ENCODE measurements around the gene GNL3. TPM values are rescaled to one million over a fixed set of nuclear protein-coding genes. Genes with fewer than 3 reads are reported as not detected.

Gene GNL3
- total and polyA plus RNA-seq, 2 donors (not counting 3 experiments of a cell fraction or from before 2014, with no cell fraction given), result 27.8 to 109 TPM

GRCh38 chr3:52688266-52688665 is 2.4 kb downstream of the GNL3 start:
- POLR2A ChIA-PET, result no interaction called here
- Histone ChIP-seq H3K9me3 (replicated peaks; ENCODE audit: control insufficient read depth, insufficient read depth, low read length) (no peaks in the 10 kb centered on the region), H3K27me3 (ENCODE audit: control insufficient read depth in 2 of 2, insufficient read depth in 2 of 2, low read length in 2 of 2) (no peaks in the 10 kb centered on the region), H3K36me3 (ENCODE audit: control insufficient read depth in 2 of 2, extremely low read depth in 1 of 2, insufficient read depth in 2 of 2, low read length in 2 of 2) (peaks cover 35 to 41% of the 10 kb centered on the region in 2 experiments), H3K27ac (ENCODE audit: insufficient read depth, low read depth, low read length) (no peak overlapping the region), H3K4me2 (ENCODE audit: insufficient read depth, low read length) (no peak overlapping the region), H3K9ac (replicated peaks; ENCODE audit: extremely low read depth, insufficient read depth, low read length) (no peak overlapping the region), H4K20me1 (replicated peaks; ENCODE audit: control insufficient read depth, extremely low read depth, insufficient read depth, low read length) (peaks cover 2% of the 10 kb centered on the region), H3K9me1 (replicated peaks; ENCODE audit: control insufficient read depth, extremely low read depth, insufficient read depth, low read length) (no peaks in the 10 kb centered on the region), H3K4me1 (ENCODE audit: control insufficient read depth, extremely low read depth, insufficient read depth, low read length) (peaks cover 18% of the 10 kb centered on the region), H3K79me2 (ENCODE audit: control insufficient read depth, insufficient read depth, low read length) (peaks cover 71% of the 10 kb centered on the region), H2AFZ (ENCODE audit: low read depth, low read length) (no peak overlapping the region), H3K4me3 (replicated peaks in 1 of 3; ENCODE audit: insufficient read depth in 1 of 3, low read depth in 1 of 3, low read length in 3 of 3) (no peak overlapping the region)
- intact Hi-C loops (cut with micrococcal nuclease), result loop anchor here (10.0 kb wide), 1 partner anchor 213 kb away; no protein-coding TSS in a partner anchor
- no peak for DNase-seq (ENCODE audit: low read depth, low spot score)
- dilution Hi-C loops (cut with MboI; ENCODE audit: extremely low pct_ligation_motif_present, low sequenced_read_pairs), result no loop called here
- TF ChIP-seq FOS (IDR thresholded peaks at IDR 0.05; ENCODE audit: borderline replicate concordance, insufficient read depth, low read length) (no peak), CTCF (IDR thresholded peaks at IDR 0.05; ENCODE audit: extremely low read depth in 1 of 2, insufficient read depth in 1 of 2, low read depth in 1 of 2, low read length in 2 of 2) (no peak), JUN (IDR thresholded peaks at IDR 0.05; ENCODE audit: borderline replicate concordance, insufficient read depth, insufficient read length, low read depth) (no peak), EZH2 (IDR thresholded peaks at IDR 0.05; ENCODE audit: borderline replicate concordance, low read depth, low read length, severe bottlenecking) (no peak)
- BruUV-seq (replicated peaks), result no TSS peak
- CTCF ChIA-PET, result no interaction called here
- FAIRE-seq, result no peak

GRCh38 chr3:52689151-52689550 is 3.3 kb downstream of the GNL3 start:
- no peak for FAIRE-seq

More at GRCh38 chr3:52689151-52689550, 3.3 kb downstream of the GNL3 start:
- H3K4me1 ChIP-seq (ENCODE audit: control insufficient read depth, extremely low read depth, insufficient read depth, low read length), result peaks cover 18% of the 10 kb centered on the region
- no TSS peak for BruUV-seq (replicated peaks)
- H3K79me2 ChIP-seq (ENCODE audit: control insufficient read depth, insufficient read depth, low read length), result peaks cover 64% of the 10 kb centered on the region
- TF ChIP-seq MAX (IDR thresholded peaks at IDR 0.05; ENCODE audit: insufficient read depth, insufficient read length) (no peak), GATA2 (IDR thresholded peaks at IDR 0.05; ENCODE audit: insufficient read depth, insufficient read length, low read depth, low read length) (no peak)
- no peak overlapping the region for H3K9ac ChIP-seq (replicated peaks; ENCODE audit: extremely low read depth, insufficient read depth, low read length)
- no peaks in the 10 kb centered on the region for H3K9me1 ChIP-seq (replicated peaks; ENCODE audit: control insufficient read depth, extremely low read depth, insufficient read depth, low read length)
- no peak overlapping the region for H2AFZ ChIP-seq (ENCODE audit: low read depth, low read length)
- H3K4me3 ChIP-seq (replicated peaks in 1 of 3; ENCODE audit: insufficient read depth in 1 of 3, low read depth in 1 of 3, low read length in 3 of 3), result no peak overlapping the region
- dilution Hi-C loops (cut with MboI; ENCODE audit: extremely low pct_ligation_motif_present, low sequenced_read_pairs), result no loop called here
- H3K9me3 ChIP-seq (replicated peaks; ENCODE audit: control insufficient read depth, insufficient read depth, low read length), result no peaks in the 10 kb centered on the region
- H3K36me3 ChIP-seq (ENCODE audit: control insufficient read depth in 2 of 2, extremely low read depth in 1 of 2, insufficient read depth in 2 of 2, low read length in 2 of 2), result peaks cover 42 to 48% of the 10 kb centered on the region in 2 experiments
- intact Hi-C loops (cut with micrococcal nuclease), result loop anchor here (10.0 kb wide), 1 partner anchor 214 kb away; no protein-coding TSS in a partner anchor
- H4K20me1 ChIP-seq (replicated peaks; ENCODE audit: control insufficient read depth, extremely low read depth, insufficient read depth, low read length), result peaks cover 2% of the 10 kb centered on the region
- ChIA-PET POLR2A (no interaction called here), CTCF (no interaction called here)
- no peak for DNase-seq (ENCODE audit: low read depth, low spot score)
- H3K27me3 ChIP-seq (ENCODE audit: control insufficient read depth in 2 of 2, insufficient read depth in 2 of 2, low read length in 2 of 2), result no peaks in the 10 kb centered on the region
- H3K27ac ChIP-seq (ENCODE audit: insufficient read depth, low read depth, low read length), result no peak overlapping the region
- no peak overlapping the region for H3K4me2 ChIP-seq (ENCODE audit: insufficient read depth, low read length)

All from endothelial cell of umbilical vein (primary cell).